GM23338 (cell line): Measurements from ENCODE around the gene MBOAT1. TPM values are rescaled to one million over a fixed set of nuclear protein-coding genes. Genes with fewer than 3 reads are reported as not detected.

Experiments
- ATAC-seq: fragments of 200-7000 bp; cut with Tn5 transposase; 3 replicates; pipeline ENCODE4 v1.9.1; 2020
- DNase-seq: peaks from one replicate; pipeline ENCODE4 v3.0.0-alpha.2; 2015; ENCODE audit warnings: low spot score
- H2AFZ ChIP-seq: fragments of 200-600 bp; sonication (generic); 2 replicates; pipeline ENCODE4 v1.8.0; 2016; ENCODE audit warnings: antibody characterized with exemption, mild to moderate bottlenecking, moderate library complexity
- H3F3A ChIP-seq: fragments of 200-600 bp; sonication (generic); replicated peaks from 2 replicates; pipeline ENCODE4 v1.8.0; 2017; ENCODE audit warnings: antibody characterized with exemption, mixed run types, low read depth
- H3K27ac ChIP-seq: fragments of 200-600 bp; sonication (generic); 2 replicates; pipeline ENCODE4 v1.6.1; 2016; ENCODE audit warnings: low read depth
- H3K27me3 ChIP-seq: fragments of 200-600 bp; sonication (generic); 2 replicates; pipeline ENCODE4 v1.8.0; 2016; ENCODE audit warnings: mild to moderate bottlenecking, mixed run types, moderate library complexity; ENCODE audit not compliant: insufficient read depth
- H3K36me3 ChIP-seq: fragments of 200-600 bp; sonication (generic); 2 replicates; pipeline ENCODE4 v1.8.0; 2016; ENCODE audit warnings: mild to moderate bottlenecking; ENCODE audit not compliant: insufficient read depth
- H3K4me1 ChIP-seq: fragments of 200-600 bp; sonication (generic); 2 replicates; pipeline ENCODE4 v1.8.0; 2016; ENCODE audit warnings: mild to moderate bottlenecking, moderate library complexity; ENCODE audit not compliant: insufficient read depth
- H3K4me2 ChIP-seq: fragments of 200-600 bp; sonication (generic); 2 replicates; pipeline ENCODE4 v1.7.1; 2017; ENCODE audit warnings: mixed run types
- H3K4me3 ChIP-seq: fragments of 200-600 bp; sonication (generic); 2 replicates; pipeline ENCODE4 v1.6.1; 2016; ENCODE audit warnings: mixed run types
- H3K79me2 ChIP-seq: fragments of 200-600 bp; sonication (generic); replicated peaks from 2 replicates; pipeline ENCODE4 v1.8.0; 2017; ENCODE audit warnings: mild to moderate bottlenecking; ENCODE audit not compliant: insufficient read depth
- H3K9me2 ChIP-seq: fragments of 200-600 bp; sonication (generic); 2 replicates; pipeline ENCODE4 v1.8.0; 2017; ENCODE audit not compliant: insufficient read depth
- H4K20me1 ChIP-seq: fragments of 200-600 bp; sonication (generic); replicated peaks from 2 replicates; pipeline ENCODE4 v1.8.0; 2017; ENCODE audit warnings: mild to moderate bottlenecking; ENCODE audit not compliant: insufficient read depth
- H3K27ac Mint-ChIP-seq: 2 replicates; pipeline ENCODE4 v1.8.0; 2020; ENCODE audit warnings: inconsistent platforms, mild to moderate bottlenecking, moderate library complexity, mixed read lengths
- H3K27me3 Mint-ChIP-seq: 3 replicates; pipeline ENCODE4 v1.8.0; 2022; ENCODE audit warnings: low read depth, mild to moderate bottlenecking, moderate library complexity, mixed read lengths, inconsistent platforms; ENCODE audit not compliant: insufficient read depth, poor library complexity
- H3K36me3 Mint-ChIP-seq: 3 replicates; pipeline ENCODE4 v1.8.0; 2021; ENCODE audit warnings: low read depth, mild to moderate bottlenecking, inconsistent platforms, moderate library complexity, mixed read lengths
- H3K4me1 Mint-ChIP-seq: 3 replicates; pipeline ENCODE4 v1.8.0; 2020; ENCODE audit warnings: mild to moderate bottlenecking, inconsistent platforms, mixed read lengths
- H3K4me3 Mint-ChIP-seq: 3 replicates; pipeline ENCODE4 v1.8.0; 2021; ENCODE audit warnings: moderate library complexity, mild to moderate bottlenecking, inconsistent platforms, mixed read lengths
- H3K9me3 Mint-ChIP-seq: 3 replicates; pipeline ENCODE4 v1.8.0; 2020; ENCODE audit warnings: moderate library complexity, mild to moderate bottlenecking, inconsistent platforms, mixed read lengths
- CREB1 ChIP-seq: fragments of 250-450 bp; sonication (Bioruptor Pico); IDR thresholded peaks from 2 replicates; pipeline ENCODE4 v1.5.0; 2020; ENCODE audit warnings: low read depth, mild to moderate bottlenecking, moderate library complexity
- CTCF ChIP-seq, 2 experiments: fragments of 200-600 bp in 1 of 2; sonication (generic) in 1 of 2; conservative IDR thresholded peaks; 2 replicates each; pipeline versions ENCODE4 v1.5.1 to v1.6.1; 2016 to 2017; ENCODE audit warnings: antibody characterized with exemption in 2 of 2, low read depth in 2 of 2, mild to moderate bottlenecking in 2 of 2, moderate library complexity in 1 of 2
- ETS1 ChIP-seq: IDR thresholded peaks from 2 replicates; pipeline ENCODE4 v1.6.1; 2016; ENCODE audit warnings: antibody characterized with exemption
- EZH2 ChIP-seq: fragments of 200-600 bp; sonication (generic); IDR thresholded peaks from one replicate; pipeline ENCODE4 v1.8.0; 2017; ENCODE audit warnings: antibody characterized with exemption, mild to moderate bottlenecking, low read depth; ENCODE audit not compliant: unreplicated experiment
- EZH2phosphoT487 ChIP-seq: fragments of 200-600 bp; sonication (generic); IDR thresholded peaks from one replicate; pipeline ENCODE4 v1.8.1; 2018; ENCODE audit warnings: antibody characterized with exemption; ENCODE audit not compliant: unreplicated experiment
- JUNB ChIP-seq: IDR thresholded peaks from one replicate; pipeline ENCODE4 v1.6.1; 2016; ENCODE audit warnings: antibody characterized with exemption; ENCODE audit not compliant: unreplicated experiment
- NANOG ChIP-seq: IDR thresholded peaks from 2 replicates; pipeline ENCODE4 v1.6.1; 2016; ENCODE audit warnings: antibody characterized with exemption, borderline replicate concordance
- POLR2AphosphoS5 ChIP-seq: IDR thresholded peaks from 2 replicates; pipeline ENCODE4 v1.6.1; 2016; ENCODE audit warnings: antibody characterized with exemption, low read depth
- REST ChIP-seq: IDR thresholded peaks from one replicate; pipeline ENCODE4 v1.6.1; 2018; ENCODE audit warnings: antibody characterized with exemption; ENCODE audit not compliant: unreplicated experiment
- STAT1 ChIP-seq: IDR thresholded peaks from one replicate; pipeline ENCODE4 v1.6.1; 2016; ENCODE audit warnings: antibody characterized with exemption; ENCODE audit not compliant: unreplicated experiment
- ZNF114 ChIP-seq: fragments of 250-450 bp; sonication (Bioruptor Pico); IDR thresholded peaks from 2 replicates; pipeline ENCODE4 v1.5.0; 2020; ENCODE audit warnings: mild to moderate bottlenecking, moderate library complexity
- ZNF331 ChIP-seq: fragments of 250-450 bp; sonication (Bioruptor Pico); IDR thresholded peaks from 2 replicates; pipeline ENCODE4 v1.5.0; 2020; ENCODE audit warnings: low read depth, mild to moderate bottlenecking, moderate library complexity
- ZNF462 ChIP-seq: fragments of 250-450 bp; sonication (Bioruptor Pico); IDR thresholded peaks from 2 replicates; pipeline ENCODE4 v1.5.0; 2020; ENCODE audit warnings: mild to moderate bottlenecking, moderate library complexity
- polyA plus RNA-seq: library from polyadenylated mRNA; unstranded; fragments of >200 nt; fragmentation: Nextera tagmentation; extraction: Ambion mirVana; gene quantifications from 2 replicates; pipeline ENCODE4 v1.2.1, GENCODE V29; 2016
- total RNA-seq: library from RNA; depleted of rRNA; stranded (reverse); fragments of >200 nt; shearing (Covaris generic); gene quantifications from 2 replicates; pipeline ENCODE4 v1.2.3, GENCODE V29; 2014

The MBOAT1 gene
- total and polyA plus RNA-seq, 2 experiments from 2014 or later, result 3.8 to 18.6 TPM

- Histone ChIP-seq H3K9me2 (no peaks in the 10 kb centered on the region), H4K20me1 (no peaks in the 10 kb centered on the region), H3K36me3 (peaks cover 3% of the 10 kb centered on the region; the same call in 1 of the 2 replicates), H3K4me3 (no peak overlapping the region), H3K27me3 (no peaks in the 10 kb centered on the region), H3K79me2 (no peaks in the 10 kb centered on the region), H3K27ac (no peak overlapping the region), H3K4me2 (no peak overlapping the region), H2AFZ (no peak overlapping the region), H3F3A (no peaks in the 10 kb centered on the region), H3K4me1 (no peaks in the 10 kb centered on the region)
- no peak for TF ChIP-seq REST
- TF ChIP-seq ZNF114 (CRISPR knock-in tag), result no peak
- TF ChIP-seq POLR2AphosphoS5, result no peak
- TF ChIP-seq ZNF462 (CRISPR knock-in tag), result no peak
- TF ChIP-seq NANOG, result no peak
- no peak for TF ChIP-seq ZNF331 (CRISPR knock-in tag)
- TF ChIP-seq CREB1, result no peak
- no peak for TF ChIP-seq EZH2phosphoT487
- no peak for TF ChIP-seq EZH2
- no peak for TF ChIP-seq CTCF (conservative IDR thresholded peaks at IDR 0.05; ENCODE audit: low read depth in 2 of 2)
- TF ChIP-seq STAT1, result no peak
- TF ChIP-seq JUNB, result no peak
- no peak for TF ChIP-seq ETS1
- Mint-ChIP-seq H3K9me3 (peaks cover 3% of the 10 kb centered on the region; the same call in 1 of the 3 replicates), H3K27ac (no peak overlapping the region), H3K36me3 (peaks cover 3% of the 10 kb centered on the region; the same call in 1 of the 3 replicates), H3K27me3 (no peaks in the 10 kb centered on the region), H3K4me3 (no peak overlapping the region), H3K4me1 (no peaks in the 10 kb centered on the region; the same call in 2 of the 3 replicates)
- ATAC-seq, result no peak
- no peak for DNase-seq
Measured at GRCh38 chr6:20086992-20087391, 125.3 kb downstream of the MBOAT1 start.
